Subcutaneous abdominal adipose tissue (tissue), 5 donors: ENCODE results near the gene TBC1D21.

Source experiments
- H3K27ac ChIP-seq: one replicate; pipeline ENCODE4 v1.7.0; 2013; ENCODE audit warnings: low read depth, mild to moderate bottlenecking, inconsistent platforms, low read length, moderate library complexity
- H3K27me3 ChIP-seq, 5 donors: one replicate each; pipeline ENCODE4 v1.7.0; 2013; ENCODE audit warnings: low read length in 5 of 5, inconsistent platforms in 1 of 5; ENCODE audit not compliant: control insufficient read depth in 5 of 5, insufficient read depth in 4 of 5
- H3K36me3 ChIP-seq, 5 donors: one replicate each; pipeline ENCODE4 v1.7.0; 2013; ENCODE audit warnings: low read length in 5 of 5; ENCODE audit not compliant: control insufficient read depth in 5 of 5, insufficient read depth in 5 of 5
- H3K4me1 ChIP-seq, 5 donors: one replicate each; pipeline ENCODE4 v1.7.0; 2013; ENCODE audit warnings: low read length in 5 of 5, mild to moderate bottlenecking in 3 of 5, moderate library complexity in 1 of 5; ENCODE audit not compliant: control insufficient read depth in 5 of 5, insufficient read depth in 5 of 5
- H3K4me3 ChIP-seq, 5 donors: one replicate each; pipeline ENCODE4 v1.7.0; 2013; ENCODE audit warnings: low read length in 5 of 5, low read depth in 1 of 5
- H3K9ac ChIP-seq, 5 donors: one replicate each; pipeline ENCODE4 v1.7.0; 2013; ENCODE audit warnings: low read length in 5 of 5, mild to moderate bottlenecking in 4 of 5, moderate library complexity in 3 of 5
- H3K9me3 ChIP-seq, 5 donors: one replicate each; pipeline ENCODE4 v1.7.0; 2013; ENCODE audit warnings: low read length in 5 of 5; ENCODE audit not compliant: control insufficient read depth in 5 of 5
- donor health status: healthy.
- donor health status: healthy.
- donor health status: healthy.
- donor health status: healthy.
- donor health status: healthy.

Gene TBC1D21

GRCh38 chr15:73857193-73857920, 16.0 kb upstream of the TBC1D21 start:
- H3K27me3 ChIP-seq = peaks cover 0 to 31% (median 24%) of the 10 kb centered on the region in 5 donors
- H3K36me3 ChIP-seq = no peaks in the 10 kb centered on the region
- no peak overlapping the region for H3K27ac ChIP-seq
- H3K9me3 ChIP-seq = peaks cover 0 to 3% (median 0%) of the 10 kb centered on the region in 5 donors
- H3K4me3 ChIP-seq = no peak overlapping the region
- H3K4me1 ChIP-seq = no peaks in the 10 kb centered on the region
- no peak overlapping the region for H3K9ac ChIP-seq

DNA sequence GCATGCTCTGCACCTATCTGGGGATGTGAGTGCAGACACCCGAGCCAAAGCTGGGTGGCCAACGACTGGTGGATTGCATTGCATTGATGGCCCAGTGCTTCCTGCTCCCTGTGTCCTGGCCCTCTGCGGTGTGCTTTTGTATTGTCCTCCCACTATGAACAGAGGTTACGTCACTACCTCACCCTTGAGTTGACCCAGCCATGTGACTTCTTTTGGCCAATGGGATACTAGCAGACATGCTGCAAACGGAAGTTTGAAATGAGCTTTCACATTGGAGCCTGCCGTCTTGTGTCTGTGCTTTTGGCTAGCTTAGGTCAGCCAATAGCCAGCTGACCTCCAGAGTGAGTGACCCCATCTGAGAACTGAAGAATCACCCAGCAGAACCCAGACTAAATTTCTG, 15.3 kb upstream of the TBC1D21 start:
- H3K9ac ChIP-seq = no peak overlapping the region
- H3K27me3 ChIP-seq = peaks cover 0 to 27% (median 20%) of the 10 kb centered on the region in 5 donors
- H3K4me1 ChIP-seq = no peaks in the 10 kb centered on the region
- H3K9me3 ChIP-seq = peaks cover 0 to 3% (median 0%) of the 10 kb centered on the region in 5 donors
- H3K36me3 ChIP-seq = no peaks in the 10 kb centered on the region
- no peak overlapping the region for H3K27ac ChIP-seq
- H3K4me3 ChIP-seq = no peak overlapping the region

DNA sequence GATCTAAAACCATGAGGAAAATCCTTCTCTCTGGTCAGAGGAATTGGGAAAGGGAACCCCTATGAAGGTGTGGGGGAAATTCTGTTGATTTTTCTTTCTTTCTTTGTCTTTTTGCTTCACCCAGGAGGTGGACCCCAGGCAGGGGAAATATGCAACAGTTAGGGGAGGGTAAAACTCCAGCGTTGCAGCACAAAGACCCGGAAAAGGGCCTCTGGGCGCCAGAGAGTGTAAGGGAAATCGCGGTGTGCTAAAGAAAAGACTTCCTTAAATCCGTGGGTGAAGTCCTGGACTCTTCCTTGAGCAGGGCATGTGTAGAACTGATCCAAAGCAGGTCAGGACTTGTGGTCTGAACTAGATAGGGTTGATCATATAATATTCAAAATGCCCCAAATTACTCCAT, 11.1 kb upstream of the TBC1D21 start:
- Histone ChIP-seq H3K4me1 (peaks cover 0 to 2% (median 0%) of the 10 kb centered on the region in 5 donors), H3K4me3 (no peak overlapping the region), H3K27ac (no peak overlapping the region), H3K27me3 (peaks cover 5 to 30% (median 13%) of the 10 kb centered on the region in 5 donors), H3K9me3 (peaks cover 0 to 3% (median 0%) of the 10 kb centered on the region in 5 donors), H3K36me3 (no peaks in the 10 kb centered on the region), H3K9ac (no peak overlapping the region)

- H3K36me3 ChIP-seq = no peaks in the 10 kb centered on the region
- peaks cover 0 to 2% (median 0%) of the 10 kb centered on the region in 5 donors for H3K9me3 ChIP-seq
- peaks cover 19 to 34% (median 25%) of the 10 kb centered on the region in 5 donors for H3K27me3 ChIP-seq
- H3K9ac ChIP-seq = no peak overlapping the region
- H3K27ac ChIP-seq = no peak overlapping the region
- peaks cover 0 to 2% (median 0%) of the 10 kb centered on the region in 5 donors for H3K4me1 ChIP-seq
- no peak overlapping the region for H3K4me3 ChIP-seq
These were observed 8.0 kb upstream of the TBC1D21 start for GRCh38 chr15:73865379-73865778.

GRCh38 chr15:73865904-73866303, 7.5 kb upstream of the TBC1D21 start:
- H3K27ac ChIP-seq = no peak overlapping the region

DNA sequence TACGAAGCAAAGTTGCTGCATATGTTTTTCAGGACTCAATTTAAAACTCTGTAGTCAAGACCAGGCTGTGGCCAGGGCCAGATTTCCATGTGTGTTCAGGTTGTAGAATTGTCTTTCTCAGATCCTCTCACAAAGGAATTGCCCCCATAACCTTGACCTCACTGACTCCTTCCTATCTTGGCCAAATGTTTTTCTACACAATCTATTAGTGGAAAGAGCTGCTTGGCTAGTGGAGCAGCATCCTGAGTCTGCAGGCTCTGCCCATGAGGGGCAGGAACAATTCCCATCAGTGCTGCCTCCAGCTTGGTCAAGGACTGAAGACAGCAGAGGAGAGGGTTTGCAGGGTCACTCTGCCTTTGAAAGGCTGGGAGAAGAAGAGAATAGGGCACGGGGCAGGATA, 6.9 kb upstream of the TBC1D21 start:
- no peak overlapping the region for H3K4me3 ChIP-seq
- peaks cover 29 to 39% (median 32%) of the 10 kb centered on the region in 5 donors for H3K27me3 ChIP-seq
- H3K9me3 ChIP-seq = peaks cover 0 to 2% (median 0%) of the 10 kb centered on the region in 5 donors
- no peak overlapping the region for H3K27ac ChIP-seq
- H3K4me1 ChIP-seq = peaks cover 0 to 11% (median 1%) of the 10 kb centered on the region in 5 donors
- H3K36me3 ChIP-seq = no peaks in the 10 kb centered on the region
- no peak overlapping the region for H3K9ac ChIP-seq

More at GRCh38 chr15:73865904-73866303, 7.5 kb upstream of the TBC1D21 start:
- Histone ChIP-seq H3K9me3 (peaks cover 0 to 2% (median 0%) of the 10 kb centered on the region in 5 donors), H3K27me3 (peaks cover 24 to 35% (median 29%) of the 10 kb centered on the region in 5 donors), H3K4me3 (no peak overlapping the region), H3K9ac (no peak overlapping the region), H3K36me3 (no peaks in the 10 kb centered on the region), H3K4me1 (peaks cover 0 to 6% (median 0%) of the 10 kb centered on the region in 5 donors)

- no peak overlapping the region for H3K27ac ChIP-seq
- H3K36me3 ChIP-seq = no peaks in the 10 kb centered on the region
- H3K4me1 ChIP-seq = peaks cover 0 to 11% (median 1%) of the 10 kb centered on the region in 5 donors
- peaks cover 29 to 39% (median 32%) of the 10 kb centered on the region in 5 donors for H3K27me3 ChIP-seq
- H3K4me3 ChIP-seq = no peak overlapping the region
- no peak overlapping the region for H3K9ac ChIP-seq
- peaks cover 0 to 2% (median 0%) of the 10 kb centered on the region in 5 donors for H3K9me3 ChIP-seq
These were observed 6.4 kb upstream of the TBC1D21 start for GRCh38 chr15:73866881-73867410.

DNA sequence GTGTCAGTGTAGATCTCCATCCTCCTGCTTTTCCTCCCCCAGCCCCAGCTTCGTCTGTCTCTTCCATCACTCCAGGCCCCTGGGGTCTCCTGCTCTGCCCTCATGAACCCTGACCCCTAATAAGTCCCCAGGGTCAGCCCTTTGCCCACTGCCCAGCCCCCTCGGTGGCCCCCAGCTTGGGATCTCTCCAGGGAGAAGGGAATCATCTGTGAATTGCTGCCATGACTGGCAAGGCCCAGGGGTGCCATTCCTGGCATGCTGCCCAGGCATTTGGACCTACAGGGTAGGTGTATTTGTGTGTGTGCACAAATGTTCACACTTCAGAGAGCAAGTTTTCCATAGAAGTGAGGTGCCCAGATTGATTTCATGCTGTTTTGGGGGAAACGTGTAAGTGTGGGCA, 5.9 kb upstream of the TBC1D21 start:
- Histone ChIP-seq H3K27ac (no peak overlapping the region), H3K4me3 (no peak overlapping the region), H3K27me3 (peaks cover 29 to 39% (median 34%) of the 10 kb centered on the region in 5 donors), H3K36me3 (no peaks in the 10 kb centered on the region), H3K4me1 (peaks cover 0 to 11% (median 1%) of the 10 kb centered on the region in 5 donors), H3K9ac (no peak overlapping the region), H3K9me3 (peaks cover 0 to 2% (median 0%) of the 10 kb centered on the region in 5 donors)

- Histone ChIP-seq H3K27ac (no peak overlapping the region), H3K4me1 (peaks cover 0 to 11% (median 1%) of the 10 kb centered on the region in 5 donors), H3K4me3 (no peak overlapping the region), H3K9ac (no peak overlapping the region), H3K27me3 (peaks cover 29 to 39% (median 34%) of the 10 kb centered on the region in 5 donors), H3K36me3 (no peaks in the 10 kb centered on the region), H3K9me3 (peaks cover 0 to 2% (median 0%) of the 10 kb centered on the region in 5 donors)
These were observed 5.4 kb upstream of the TBC1D21 start for GRCh38 chr15:73867956-73868355.
